RWPE2 (cell line): ENCODE measurements around the gene ITCH.
"Not testable (repeated sequence)": the region's sequence is repeated elsewhere in the genome, so short reads cannot be mapped to it uniquely, and the experiment has no call there.

Experiments used
- ATAC-seq: fragments of 200-7000 bp; cut with Tn5 transposase; 3 replicates; pipeline ENCODE4 v1.9.1; 2021; ENCODE audit warnings: low read depth
- DNase-seq: peaks from one replicate; pipeline ENCODE4 v3.0.0-alpha.2; 2020; ENCODE audit warnings: low spot score
- H3K27ac ChIP-seq: fragments of 450-650 bp; 2 replicates; pipeline ENCODE4 v1.5.1; 2017; ENCODE audit warnings: mild to moderate bottlenecking; ENCODE audit not compliant: poor library complexity, severe bottlenecking
- H3K27me3 ChIP-seq: fragments of 250-450 bp; sonication (Bioruptor Pico); 2 replicates; pipeline ENCODE4 v1.5.1; 2021; ENCODE audit warnings: mild to moderate bottlenecking, moderate library complexity; ENCODE audit not compliant: insufficient read depth, poor library complexity, severe bottlenecking
- H3K36me3 ChIP-seq: fragments of 250-450 bp; sonication (Bioruptor Pico); 2 replicates; pipeline ENCODE4 v1.5.1; 2020; ENCODE audit warnings: low read depth, mild to moderate bottlenecking, moderate library complexity
- H3K4me1 ChIP-seq: fragments of 250-450 bp; sonication (Bioruptor Pico); 2 replicates; pipeline ENCODE4 v1.5.1; 2021; ENCODE audit warnings: mild to moderate bottlenecking, moderate library complexity; ENCODE audit not compliant: insufficient read depth, poor library complexity, severe bottlenecking
- H3K4me3 ChIP-seq: fragments of 250-450 bp; sonication (Bioruptor Pico); 2 replicates; pipeline ENCODE4 v1.5.1; 2021; ENCODE audit warnings: mild to moderate bottlenecking, moderate library complexity; ENCODE audit not compliant: severe bottlenecking
- H3K9me3 ChIP-seq: fragments of 250-450 bp; sonication (Bioruptor Pico); 2 replicates; pipeline ENCODE4 v1.5.1; 2021; ENCODE audit warnings: mild to moderate bottlenecking, moderate library complexity; ENCODE audit not compliant: severe bottlenecking
- CTCF ChIP-seq: fragments of 450-650 bp; IDR thresholded peaks from one replicate; pipeline ENCODE4 v1.5.1; 2017; ENCODE audit warnings: mild to moderate bottlenecking, moderate library complexity; ENCODE audit not compliant: poor library complexity, severe bottlenecking

ITCH gene

GRCh38 chr20:34510575-34510974 lies 147.5 kb downstream of the ITCH start:
- H3K4me3 ChIP-seq = no peak overlapping the region
- H3K4me1 ChIP-seq = peaks cover 3% of the 10 kb centered on the region
- H3K27ac ChIP-seq = no peak overlapping the region
- H3K27me3 ChIP-seq = no peaks in the 10 kb centered on the region
- no peaks in the 10 kb centered on the region for H3K9me3 ChIP-seq
- TF ChIP-seq CTCF = no peak
- peaks cover 60% of the 10 kb centered on the region for H3K36me3 ChIP-seq
- no peak for DNase-seq
- no peak for ATAC-seq

- DNase-seq = no peak
- no peak for TF ChIP-seq CTCF
- Histone ChIP-seq H3K4me1 (peaks cover 3% of the 10 kb centered on the region), H3K27ac (no peak overlapping the region), H3K36me3 (peaks cover 47% of the 10 kb centered on the region), H3K27me3 (no peaks in the 10 kb centered on the region), H3K9me3 (no peaks in the 10 kb centered on the region), H3K4me3 (no peak overlapping the region)
- ATAC-seq = no peak
These were observed 148.8 kb downstream of the ITCH start for GRCh38 chr20:34511891-34512265.

- no peak overlapping the region for H3K27ac ChIP-seq
- H3K27me3 ChIP-seq = no peaks in the 10 kb centered on the region
- no peak overlapping the region for H3K4me3 ChIP-seq
- H3K4me1 ChIP-seq = peaks cover 7% of the 10 kb centered on the region
- no peak for ATAC-seq
- no peak for DNase-seq
- H3K36me3 ChIP-seq = peaks cover 45% of the 10 kb centered on the region
- no peak for TF ChIP-seq CTCF
- H3K9me3 ChIP-seq = no peaks in the 10 kb centered on the region
These were observed 149.3 kb downstream of the ITCH start for GRCh38 chr20:34512266-34512954.

GRCh38 chr20:34512955-34513419 lies 149.9 kb downstream of the ITCH start:
- Histone ChIP-seq H3K27ac (no peak overlapping the region), H3K4me3 (no peak overlapping the region), H3K4me1 (peaks cover 10% of the 10 kb centered on the region), H3K36me3 (peaks cover 39% of the 10 kb centered on the region), H3K27me3 (no peaks in the 10 kb centered on the region), H3K9me3 (no peaks in the 10 kb centered on the region)
- DNase-seq (no peak), ATAC-seq (no peak)
- TF ChIP-seq CTCF = no peak

- not testable (repeated sequence) for ATAC-seq, H3K4me1 ChIP-seq, H3K4me3 ChIP-seq, H3K27me3 ChIP-seq, DNase-seq, H3K9me3 ChIP-seq
- Histone ChIP-seq H3K27ac (peak overlapping the region; percentile 80), H3K36me3 (peaks cover 32% of the 10 kb centered on the region)
These were observed 151.0 kb downstream of the ITCH start for GRCh38 chr20:34514034-34514433.
